Left colon (tissue), 2 donors: ENCODE data around the gene RABGAP1L. TPM values are rescaled to one million over a fixed set of nuclear protein-coding genes. Genes with fewer than 3 reads are reported as not detected.
"Not testable (repeated sequence)": the region's sequence is repeated elsewhere in the genome, so short reads cannot be mapped to it uniquely, and the experiment has no call there.

Experiments
- ATAC-seq: fragments of 200-7000 bp; cut with Tn5 transposase; one replicate; pipeline ENCODE4 v1.9.1; 2020; ENCODE audit warnings: mild to moderate bottlenecking, moderate library complexity
- DNase-seq, 2 donors: peaks; one replicate each; pipeline ENCODE4 v3.0.0-alpha.2; 2020
- intact Hi-C, 2 donors: fragments of 100-400 bp; cut with DNase I in 1 of 2; cut with micrococcal nuclease in 1 of 2; formaldehyde crosslinking; loops; one replicate each; pipeline versions ENCODE4 v1.11.2 to v1.14.0; 2022; cut with DNase I, micrococcal nuclease
- total RNA-seq, 2 donors: library from RNA; stranded (reverse); fragmentation: NEBNext Ultra II Directional; extraction: Animal tissue kit (Norgen Biotek cat#: 25700); gene quantifications; one replicate each; pipeline ENCODE4 v1.2.1, GENCODE V29; 2021
- donor health status: DM: no; HTN: no; CAD: no.
- donor health status: DM: yes; HTN: yes; CAD: no.

The RABGAP1L gene
- total RNA-seq, 2 donors from 2014 or later, result 67.8 to 70.4 TPM

DNA sequence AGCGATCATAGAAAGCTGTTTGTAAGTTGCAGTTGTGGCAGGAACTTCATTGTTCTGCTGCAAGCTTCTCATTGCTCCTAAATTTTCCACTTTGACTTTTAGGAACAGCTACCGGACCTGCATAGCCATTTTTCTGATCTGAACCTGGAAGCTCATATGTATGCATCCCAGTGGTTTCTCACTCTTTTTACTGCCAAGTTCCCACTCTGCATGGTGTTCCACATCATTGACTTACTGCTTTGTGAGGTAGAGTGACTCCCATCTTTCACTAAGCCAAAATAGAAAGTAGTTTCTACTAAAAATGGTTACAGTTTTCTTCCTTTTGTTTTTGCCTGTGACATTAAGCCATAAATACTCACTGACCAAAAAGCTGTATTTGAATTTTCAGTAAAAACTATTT, 542.7 kb downstream of the RABGAP1L start:
- ATAC-seq (no peak), DNase-seq (no peak)
- intact Hi-C loops, result no loop called here

DNA sequence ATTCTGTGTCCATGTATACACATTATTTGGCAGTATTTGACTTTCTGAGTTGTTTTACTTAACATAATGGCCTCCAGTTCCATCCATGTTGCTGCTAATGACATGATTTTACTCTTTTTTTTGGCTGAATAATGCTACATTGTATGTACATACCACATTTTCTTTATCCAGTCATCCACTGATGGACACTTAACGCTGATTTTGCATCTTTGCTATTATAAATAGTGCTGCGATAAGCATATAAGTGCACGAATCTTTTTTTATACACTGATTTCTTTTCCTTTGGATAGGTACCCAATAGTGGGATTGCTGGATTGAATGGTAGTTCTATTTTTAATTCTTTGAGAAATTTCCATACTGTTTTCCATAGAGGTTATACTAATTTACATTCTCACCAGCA, 544.0 kb downstream of the RABGAP1L start:
- no peak for ATAC-seq
- no peak for DNase-seq
- intact Hi-C loops, result no loop called here

DNA sequence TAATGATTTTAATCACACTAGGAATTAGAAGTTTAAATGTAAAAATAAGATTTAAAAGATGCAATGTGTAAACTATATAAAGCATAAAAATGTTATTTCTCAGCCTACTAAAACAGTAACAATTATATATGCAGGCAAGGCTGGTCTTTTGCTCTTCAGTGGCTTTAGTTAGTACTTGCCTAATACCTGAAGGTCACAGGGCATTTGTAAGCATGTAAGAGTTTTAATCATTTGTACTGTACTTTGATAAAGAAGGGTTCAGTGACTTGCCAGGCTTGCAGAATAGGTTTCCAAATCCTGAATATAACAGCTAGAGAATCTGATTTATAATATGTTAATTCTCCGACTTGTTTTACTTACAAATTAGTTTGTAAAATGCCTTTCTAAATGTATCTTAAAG, 545.0 kb downstream of the RABGAP1L start:
- intact Hi-C loops, result no loop called here
- DNase-seq (no peak), ATAC-seq (no peak)

DNA sequence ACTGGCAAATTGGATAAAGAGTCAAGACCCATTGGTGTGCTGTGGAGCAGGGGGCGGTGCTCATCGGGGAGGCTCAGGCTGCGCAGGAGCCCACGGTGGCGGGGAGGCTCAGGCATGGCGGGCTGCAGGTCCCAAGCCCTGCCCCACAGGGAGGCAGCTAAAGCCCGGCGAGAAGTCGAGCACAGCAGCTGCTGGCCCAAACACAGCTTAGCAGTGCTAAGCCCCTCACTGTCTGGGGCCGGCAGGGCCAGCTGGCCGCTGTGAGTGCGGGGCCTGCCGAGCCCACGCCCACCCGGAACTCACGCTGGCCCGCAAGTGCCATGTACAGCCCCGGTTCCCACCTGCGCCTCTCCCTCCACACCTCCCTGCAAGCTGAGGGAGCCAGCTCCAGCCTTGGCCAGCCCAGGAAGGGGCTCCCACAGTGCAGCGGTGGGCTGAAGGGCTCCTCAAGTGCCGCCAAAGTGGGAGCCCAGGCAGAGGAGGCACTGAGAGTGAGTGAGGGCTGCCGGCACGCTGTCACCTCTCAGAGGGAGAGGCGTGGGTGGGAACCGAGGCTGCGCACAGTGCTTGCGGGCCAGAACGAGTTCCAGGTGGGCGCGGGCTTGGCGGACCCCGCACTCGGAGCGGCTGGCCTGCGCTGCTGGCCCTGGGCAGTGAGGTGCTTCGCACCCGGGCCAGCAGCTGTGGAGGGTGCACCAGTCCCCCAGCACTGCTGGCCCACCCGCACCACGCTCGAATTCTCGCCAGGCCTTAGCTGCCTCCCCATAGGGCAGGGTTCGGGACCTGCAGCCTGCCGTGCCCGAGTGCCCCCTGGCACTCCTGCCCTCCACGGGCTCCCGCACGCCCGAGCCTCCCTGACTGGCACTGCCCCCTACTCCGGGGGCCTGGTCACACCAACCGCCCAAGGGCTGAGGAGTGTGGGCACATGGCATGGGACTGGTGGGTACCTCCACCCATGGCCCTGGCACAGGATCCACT, 551.8 kb downstream of the RABGAP1L start:
- no peak for DNase-seq
- intact Hi-C loops, result no loop called here
- ATAC-seq, result no peak

DNA sequence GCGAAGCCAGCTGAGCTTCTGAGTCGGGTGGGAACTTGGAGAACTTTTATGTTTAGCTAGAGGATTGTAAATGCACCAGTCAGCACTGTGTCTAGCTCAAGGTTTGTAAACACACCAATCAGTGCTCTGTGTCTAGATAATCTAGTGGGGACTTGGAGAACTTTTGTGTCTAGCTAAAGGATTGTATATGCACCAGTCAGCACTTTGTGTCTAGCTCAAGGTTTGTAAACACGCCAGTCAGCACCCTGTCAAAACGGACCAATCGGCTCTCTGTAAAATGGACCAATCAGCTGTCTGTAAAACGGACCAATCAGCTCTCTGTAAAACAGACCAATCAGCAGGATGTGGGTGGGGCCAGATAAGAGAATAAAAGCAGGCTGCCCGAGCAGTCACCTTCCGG, 552.5 kb downstream of the RABGAP1L start:
- ATAC-seq, intact Hi-C loops, DNase-seq: not testable (repeated sequence)

DNA sequence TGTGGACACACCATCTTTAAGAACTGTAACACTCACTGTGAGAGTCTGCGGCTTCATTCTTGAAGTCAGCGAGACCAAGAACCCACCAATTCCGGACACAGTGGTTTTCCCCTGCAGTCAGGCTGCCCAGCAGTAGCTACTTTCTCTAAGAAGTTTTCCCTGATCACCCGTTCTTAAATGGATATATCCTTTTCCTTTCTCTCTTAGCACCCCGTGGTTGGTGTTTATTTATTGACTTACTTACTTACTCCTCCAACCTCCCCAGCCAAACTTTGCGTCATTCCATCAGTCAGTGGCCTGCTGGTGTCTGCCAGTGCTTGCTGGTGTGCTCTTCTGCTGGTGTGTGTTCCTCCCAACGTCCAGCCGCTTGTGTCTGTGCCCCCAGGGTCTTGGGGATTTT, 553.2 kb downstream of the RABGAP1L start:
- DNase-seq (no peak), ATAC-seq (no peak)
- intact Hi-C loops, result no loop called here

DNA sequence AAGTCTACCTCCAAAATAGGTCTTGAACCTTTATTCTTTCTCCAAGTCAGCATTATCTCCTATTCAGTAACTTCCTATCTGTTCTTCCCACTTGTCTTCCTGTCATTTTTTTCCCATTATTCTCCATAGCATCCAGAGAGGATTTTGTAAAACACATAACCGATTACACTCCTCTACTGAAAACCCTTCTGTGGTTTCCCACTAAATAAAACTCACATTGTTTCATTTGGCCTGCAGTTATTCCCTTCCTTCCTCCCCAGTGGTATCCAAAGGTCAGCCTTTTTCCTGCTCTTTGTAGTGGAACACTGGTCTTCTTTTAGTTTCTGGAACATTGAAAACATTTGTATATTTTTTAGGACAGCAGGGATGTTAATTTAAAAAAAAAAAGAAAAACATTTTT, 554.5 kb downstream of the RABGAP1L start:
- no peak for DNase-seq
- intact Hi-C loops, result no loop called here
- ATAC-seq, result no peak

DNA sequence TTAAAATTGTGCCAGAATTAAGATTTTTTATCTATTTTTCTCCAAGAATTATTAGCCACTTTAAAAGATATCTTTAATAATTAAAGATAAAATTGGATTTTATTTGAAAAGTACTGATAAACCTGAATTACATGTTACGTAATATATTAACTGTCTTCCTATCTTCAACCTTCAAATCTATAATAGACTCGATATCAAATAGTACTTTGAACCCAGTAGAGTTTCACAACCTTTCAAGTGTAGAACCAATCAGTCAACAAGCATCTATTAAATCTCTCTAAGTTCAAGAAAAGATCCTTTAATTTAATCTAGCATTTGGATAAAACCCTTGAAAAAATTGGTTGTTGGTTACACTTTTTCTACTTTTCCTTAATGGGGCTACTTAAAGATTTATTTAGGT, 559.9 kb downstream of the RABGAP1L start:
- DNase-seq (no peak), ATAC-seq (no peak)
- intact Hi-C loops, result no loop called here

DNA sequence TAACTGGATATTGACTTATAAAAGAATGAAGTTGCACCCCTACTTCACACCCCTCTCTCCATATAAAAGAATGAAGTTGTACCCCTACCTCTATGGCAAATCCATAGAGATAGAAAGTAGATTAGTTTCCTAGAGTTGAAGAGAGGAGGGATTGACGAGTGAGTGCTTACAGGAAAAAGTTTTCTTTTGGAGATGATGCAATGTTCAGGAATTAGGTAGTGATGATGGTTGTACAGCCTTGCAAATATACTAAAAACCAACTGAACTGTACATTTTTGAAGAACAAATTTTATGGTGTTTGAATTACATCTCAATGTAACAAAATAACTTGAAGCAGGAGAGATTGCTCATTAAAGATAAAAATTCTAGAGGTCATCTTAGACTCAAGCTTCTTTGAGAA, 561.3 kb downstream of the RABGAP1L start:
- intact Hi-C loops, result no loop called here
- DNase-seq (no peak), ATAC-seq (no peak)

DNA sequence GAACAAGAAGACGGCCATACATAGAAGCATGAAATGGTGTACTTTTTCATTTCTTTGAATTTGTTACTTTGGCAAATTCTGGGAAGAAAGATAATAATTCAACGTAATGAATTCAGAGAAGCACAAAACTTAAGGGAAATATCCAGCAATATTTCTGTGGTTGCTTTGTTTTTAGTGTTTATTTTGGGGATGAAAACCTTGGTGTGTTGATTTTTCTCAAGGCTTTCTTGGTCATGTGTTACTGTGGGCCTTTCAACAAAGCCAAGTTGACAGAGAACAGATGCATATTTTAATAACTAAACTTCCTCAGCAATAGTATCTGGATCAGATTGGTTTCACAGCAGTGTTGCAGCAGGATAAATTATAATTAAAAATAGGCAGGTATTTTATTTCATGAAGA, 561.9 kb downstream of the RABGAP1L start:
- DNase-seq, result no peak
- intact Hi-C loops, result no loop called here
- no peak for ATAC-seq

DNA sequence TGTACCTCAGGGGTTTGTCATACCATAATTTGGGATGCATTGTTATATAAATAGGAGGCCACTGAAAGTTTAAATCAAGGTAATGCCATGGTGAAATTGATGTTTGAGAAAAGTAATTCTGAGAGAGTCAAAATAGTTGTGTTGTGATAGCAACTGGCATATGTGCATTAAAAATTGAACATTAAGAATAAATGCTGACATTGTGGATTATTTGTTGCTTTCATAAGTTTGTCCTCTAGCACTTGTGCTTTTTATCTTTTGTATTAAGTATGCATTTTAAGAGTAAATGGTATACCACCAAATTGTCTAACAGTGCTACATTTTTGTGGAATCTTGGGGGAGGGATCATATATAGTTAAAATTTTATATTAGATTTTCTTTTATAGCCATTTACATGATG, 564.5 kb downstream of the RABGAP1L start:
- intact Hi-C loops, result no loop called here
- ATAC-seq, result no peak
- no peak for DNase-seq

DNA sequence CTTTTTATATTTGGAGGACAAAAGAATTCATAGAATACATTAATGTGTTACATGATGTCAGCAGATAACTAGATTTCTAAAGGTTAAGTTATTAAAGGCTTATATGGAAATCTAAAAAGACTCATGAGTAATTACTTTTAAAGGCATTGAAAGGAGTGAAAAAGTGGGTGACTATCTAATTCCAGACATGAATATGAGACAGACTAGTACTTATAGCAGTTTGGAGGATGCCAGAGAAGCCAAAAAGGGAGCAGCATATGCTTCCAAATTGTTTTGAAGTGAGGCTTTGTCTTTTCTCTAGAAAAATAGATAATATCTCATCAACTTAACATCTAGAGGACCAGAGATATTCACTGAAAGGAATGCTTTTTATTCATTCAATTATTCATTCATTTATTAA, 564.9 kb downstream of the RABGAP1L start:
- ATAC-seq (no peak), DNase-seq (no peak)
- intact Hi-C loops, result no loop called here

DNA sequence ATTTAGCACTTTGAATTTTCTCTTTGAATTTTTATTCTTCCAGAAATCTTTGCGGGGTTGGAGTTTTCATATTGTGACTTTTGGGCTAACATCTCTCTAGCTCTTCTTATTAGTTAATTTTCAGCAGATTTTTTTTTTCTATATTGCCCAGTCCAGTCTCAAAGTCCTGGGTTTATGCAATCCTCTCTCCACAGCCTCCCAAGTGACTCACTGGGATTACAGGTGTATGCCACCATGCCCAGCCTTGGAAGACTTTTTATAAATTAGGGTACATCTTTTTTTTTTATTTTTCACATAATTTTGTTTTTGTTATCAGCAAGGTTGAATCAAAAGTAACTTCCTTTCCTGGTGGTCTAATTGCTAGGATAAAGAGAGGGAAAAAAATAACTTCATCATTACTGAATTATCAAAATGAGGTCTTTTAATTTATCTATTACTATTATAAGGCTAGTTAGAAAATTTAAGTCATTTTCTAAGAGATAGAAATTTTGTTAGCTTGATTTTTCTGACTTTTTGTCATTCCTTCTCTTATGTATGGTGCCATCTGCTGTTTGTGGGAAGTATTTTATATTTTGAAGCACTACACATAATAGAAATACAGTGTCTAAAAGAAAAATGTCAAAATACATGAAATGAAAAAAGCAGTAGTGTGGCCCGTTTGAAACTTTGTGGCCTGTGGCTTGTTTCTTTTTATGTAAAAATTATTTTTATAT, 567.0 kb downstream of the RABGAP1L start:
- intact Hi-C loops, result loop anchor here in 1 of 2 donors (5.0 kb wide), 1 partner anchor 464 kb away; no protein-coding TSS in a partner anchor
- ATAC-seq (peak; percentile 75), DNase-seq (no peak)

DNA sequence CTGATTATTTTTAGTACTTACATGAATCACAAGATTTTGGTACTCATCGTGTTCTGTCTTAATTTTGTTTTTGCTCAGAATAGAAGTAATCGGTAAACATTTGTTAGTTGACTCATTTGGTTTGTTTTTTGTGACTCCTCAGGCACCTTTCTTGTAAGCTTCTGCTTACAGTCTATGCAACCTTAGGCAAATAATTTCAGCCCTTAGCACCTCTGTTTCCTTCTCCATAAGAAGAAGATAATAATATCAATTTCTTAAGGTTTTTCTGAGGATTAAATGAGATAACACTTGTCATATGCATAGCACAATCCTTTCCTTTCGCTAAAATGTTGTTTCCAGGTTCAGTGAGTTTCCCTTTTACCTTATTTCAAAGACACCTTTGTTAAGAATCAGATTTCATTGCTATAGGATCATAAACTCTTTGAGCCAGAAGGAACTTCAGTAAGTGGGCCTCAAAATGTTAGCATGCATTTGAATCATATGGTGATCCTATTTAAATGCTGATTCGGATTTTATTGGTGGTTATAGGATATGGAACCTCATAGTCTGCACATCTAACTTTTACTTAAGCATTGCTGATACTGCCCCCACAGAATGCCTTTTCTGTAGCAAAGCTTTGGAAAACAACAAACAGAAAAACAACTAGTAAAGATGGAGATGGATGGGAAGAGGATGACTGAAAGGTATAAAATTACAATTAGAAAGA, 567.7 kb downstream of the RABGAP1L start:
- ATAC-seq (no peak), DNase-seq (no peak)
- intact Hi-C loops, result loop anchor here in 1 of 2 donors (5.0 kb wide), 1 partner anchor 465 kb away; no protein-coding TSS in a partner anchor

DNA sequence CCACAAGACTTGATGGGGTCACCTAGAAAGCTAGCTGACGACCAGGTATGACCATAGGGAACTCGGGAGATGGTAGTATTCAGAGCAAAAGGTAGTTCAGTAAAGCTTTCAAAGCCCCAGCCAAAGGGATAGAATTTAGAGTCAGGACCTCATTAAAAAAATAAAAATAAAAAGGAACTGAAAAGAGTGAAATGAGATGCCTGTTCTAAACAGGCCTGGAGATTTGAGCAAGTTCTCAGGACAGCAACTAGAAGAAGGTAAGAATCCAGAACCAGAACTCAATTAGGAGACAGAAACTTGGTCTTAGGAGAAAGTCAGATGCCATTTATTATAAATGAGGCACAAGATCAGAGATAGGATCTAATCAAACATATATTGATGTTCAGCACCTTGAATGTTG, 575.0 kb downstream of the RABGAP1L start:
- intact Hi-C loops, result no loop called here
- ATAC-seq (no peak), DNase-seq (no peak)

DNA sequence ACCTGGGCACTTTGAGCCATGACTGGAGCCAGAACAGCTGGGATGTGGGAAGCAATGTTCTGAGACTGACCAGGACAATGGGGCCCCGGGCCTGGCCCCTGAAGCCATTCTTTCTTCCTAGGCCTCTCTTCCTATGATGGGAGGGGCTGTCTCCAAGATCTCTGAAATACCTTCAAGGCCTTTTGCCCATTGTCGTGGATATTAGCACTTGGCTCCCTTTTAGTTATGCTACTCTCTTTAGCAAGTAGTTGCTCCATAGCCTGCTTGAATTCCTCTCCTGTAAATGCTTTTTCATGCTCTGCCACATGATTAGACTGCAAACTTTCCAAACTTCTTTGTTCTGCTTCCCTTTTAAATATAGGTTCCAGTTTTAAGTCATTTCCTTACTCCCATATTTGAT, 577.5 kb downstream of the RABGAP1L start:
- no peak for ATAC-seq
- no peak for DNase-seq
- intact Hi-C loops, result no loop called here

DNA sequence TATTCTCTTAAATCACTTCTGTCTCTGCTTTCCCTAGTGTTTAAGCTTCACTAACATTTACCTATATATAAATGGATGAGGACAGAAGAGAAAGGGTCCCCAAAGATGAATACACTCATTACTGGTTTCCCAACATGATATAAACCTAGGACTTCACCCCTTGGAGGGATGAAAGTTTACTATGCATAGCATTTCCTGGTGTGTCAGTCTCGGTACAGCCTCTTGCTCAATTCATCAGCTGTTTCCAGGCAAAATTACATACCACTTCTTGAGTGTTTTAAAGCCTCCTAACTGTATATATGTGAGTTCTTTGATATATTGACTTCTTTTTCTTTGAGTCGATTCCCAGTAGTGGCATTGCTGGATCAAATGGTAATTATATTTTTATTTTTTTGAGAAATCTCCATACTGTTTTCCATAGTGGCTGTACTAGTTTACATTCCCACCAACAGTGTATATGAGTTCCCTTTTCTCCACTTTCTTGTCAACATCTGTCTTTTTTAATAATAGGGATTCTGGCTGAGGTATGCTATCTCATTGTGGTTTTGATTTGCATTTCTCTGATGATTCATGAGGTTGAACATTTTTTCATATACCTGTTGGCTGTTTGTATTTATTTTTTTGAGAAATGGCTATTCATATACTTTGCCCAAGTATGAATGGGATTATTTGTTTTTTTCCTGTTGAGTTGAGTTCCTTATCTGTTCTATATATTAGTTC, 581.1 kb downstream of the RABGAP1L start:
- ATAC-seq (peak; percentile 83), DNase-seq (no peak)
- intact Hi-C loops, result loop anchor here in 1 of 2 donors (5.0 kb wide), 1 partner anchor 473 kb away; no protein-coding TSS in a partner anchor

DNA sequence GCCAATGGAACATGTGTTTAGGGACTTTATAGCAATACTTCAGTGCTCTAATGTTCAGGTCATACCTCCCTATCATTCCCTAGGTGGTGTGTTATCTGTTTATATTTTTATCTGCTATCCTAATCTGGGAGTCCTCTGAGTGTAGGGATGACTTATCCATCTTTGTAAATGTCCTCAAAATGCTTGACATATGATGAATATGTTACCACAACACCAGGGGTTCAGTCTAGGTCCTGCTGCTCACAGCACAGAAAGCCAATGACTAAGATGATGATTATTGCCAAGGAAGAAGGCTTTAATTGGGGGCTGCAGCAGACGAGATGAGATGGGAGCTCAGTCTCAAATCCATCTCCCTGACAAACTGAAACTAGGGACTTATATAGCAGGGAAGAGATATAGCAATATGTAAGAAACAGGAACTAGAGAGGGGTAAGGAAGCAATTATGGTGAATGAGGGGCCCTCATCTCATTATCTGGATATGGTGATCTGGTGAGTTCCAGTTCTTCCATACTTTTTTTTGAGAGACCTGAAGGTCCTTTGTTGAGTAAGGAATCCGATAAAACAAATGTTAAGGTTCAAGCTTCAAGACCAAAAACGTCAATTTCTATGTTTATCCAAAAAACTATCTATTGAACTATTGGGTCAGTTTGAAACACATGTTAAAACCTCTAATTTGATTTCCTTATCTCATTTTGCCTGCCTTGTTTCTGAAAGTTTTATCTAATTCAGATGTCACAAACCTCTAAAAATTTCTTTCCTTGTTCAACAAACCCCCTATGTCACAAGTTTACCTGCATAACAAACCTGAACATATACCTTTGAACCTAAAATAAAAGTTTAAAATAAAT, 583.7 kb downstream of the RABGAP1L start:
- ATAC-seq, result no peak
- no peak for DNase-seq
- intact Hi-C loops, result loop anchor here in 1 of 2 donors (5.0 kb wide), 1 partner anchor 476 kb away; no protein-coding TSS in a partner anchor
